Heart left ventricle (tissue), 13 donors: ENCODE measurements around the gene ZBED1.

Experiments
- CTCF ChIP-seq, 12 donors: fragments of 200-600 bp; sonication (generic) in 4 of 12; IDR thresholded peaks; one replicate each; pipeline versions ENCODE4 v1.5.0 to v1.8.0; 2018 to 2022; ENCODE audit warnings: antibody characterized with exemption in 12 of 12, mild to moderate bottlenecking in 5 of 12
- POLR2A ChIP-seq, 2 donors: fragments of 450-650 bp; IDR thresholded peaks; one replicate each; pipeline ENCODE4 v1.6.1; 2017; ENCODE audit warnings: antibody characterized with exemption in 2 of 2, mild to moderate bottlenecking in 2 of 2, moderate library complexity in 2 of 2
- donor health status: ischemic (EF 13 %, LVEDD 7.1; RV severe dilation, severe dysfunction).
- donor health status: DM: no; HTN: yes; CAD: no.
- donor health status: DM: no; HTN: no; CAD: no.
- donor health status: ischemic (EF 25% LVEDD 6.9; RV normal size, moderate dysfunction).
- donor health status: ischemic (EF 25% LVEDD 5.7; RV mildly dilated, moderate dysfunction).
- donor health status: ischemic (EF 35%, LVEDD 5.7; RV mildly dilated, moderate dysfunction).
- donor health status: nonischemic (EF 11% LVEDD 7.7; RV severe dilation, severe dysfunction).
- donor health status: DM: yes; HTN: yes; CAD: no.
- donor health status: PGD.
- donor health status: ischemic (EF 29% LVEDD 5.4; RV normal size, mild dysfunction).
- donor health status: nonischemic (EF 23%, LVEDD 6.1; RV moderate dilation, normal function).

DNA sequence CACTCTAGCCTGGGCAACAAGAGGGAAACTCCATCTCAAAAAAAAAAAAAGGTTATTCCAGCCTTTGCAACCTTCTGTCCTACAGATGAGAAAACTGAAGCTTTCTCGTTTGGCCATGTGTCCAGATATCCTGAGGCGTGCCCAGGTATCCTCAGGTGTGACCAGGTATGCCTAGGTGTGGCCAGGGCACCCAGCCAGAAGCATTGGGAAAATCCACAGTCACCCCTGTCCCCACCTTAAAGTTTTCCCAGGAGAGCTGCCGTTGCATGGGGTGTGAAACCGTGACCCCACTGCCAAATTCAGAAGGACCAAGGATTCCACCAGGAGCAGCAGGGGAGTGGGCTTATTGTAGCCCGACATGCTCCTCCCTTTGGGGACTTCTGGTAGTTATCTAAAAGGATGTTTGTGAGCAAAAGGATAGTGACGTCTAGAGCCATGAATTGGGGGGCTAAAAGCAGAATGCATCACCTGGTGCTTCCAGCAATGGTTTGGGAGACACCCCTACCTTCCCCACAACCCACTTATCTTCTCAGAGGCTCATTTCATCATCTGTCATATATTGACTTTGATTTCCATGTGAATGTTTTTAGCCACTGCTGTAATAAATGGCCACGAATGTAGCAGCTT, 4.0 kb upstream of the ZBED1 start:
- TF ChIP-seq CTCF (IDR thresholded peaks at IDR 0.05), result no peak
- TF ChIP-seq POLR2A (IDR thresholded peaks at IDR 0.05), result no peak
